ENCODE results near the gene HRG. TPM values are rescaled to one million over a fixed set of nuclear protein-coding genes. Genes with fewer than 3 reads are reported as not detected.

The HRG gene
- total and polyA plus RNA-seq, 2 donors (not counting 3 experiments of a cell fraction or from before 2014, with no cell fraction given): not detected

- Histone ChIP-seq H3K27ac (ENCODE audit: insufficient read depth, low read depth, low read length) (no peak overlapping the region), H3K4me2 (ENCODE audit: insufficient read depth, low read length) (no peak overlapping the region), H3K36me3 (ENCODE audit: control insufficient read depth in 2 of 2, extremely low read depth in 1 of 2, insufficient read depth in 2 of 2, low read length in 2 of 2) (no peaks in the 10 kb centered on the region), H3K9me1 (replicated peaks; ENCODE audit: control insufficient read depth, extremely low read depth, insufficient read depth, low read length) (no peaks in the 10 kb centered on the region), H3K4me3 (replicated peaks in 1 of 3; ENCODE audit: insufficient read depth in 1 of 3, low read depth in 1 of 3, low read length in 3 of 3) (no peak overlapping the region), H3K4me1 (ENCODE audit: control insufficient read depth, extremely low read depth, insufficient read depth, low read length) (no peaks in the 10 kb centered on the region), H3K27me3 (ENCODE audit: control insufficient read depth in 2 of 2, insufficient read depth in 2 of 2, low read length in 2 of 2) (peaks cover 6 to 8% of the 10 kb centered on the region in 2 experiments), H3K79me2 (ENCODE audit: control insufficient read depth, insufficient read depth, low read length) (no peaks in the 10 kb centered on the region), H3K9me3 (replicated peaks; ENCODE audit: control insufficient read depth, insufficient read depth, low read length) (no peaks in the 10 kb centered on the region), H4K20me1 (replicated peaks; ENCODE audit: control insufficient read depth, extremely low read depth, insufficient read depth, low read length) (no peaks in the 10 kb centered on the region), H3K9ac (replicated peaks; ENCODE audit: extremely low read depth, insufficient read depth, low read length) (no peak overlapping the region), H2AFZ (ENCODE audit: low read depth, low read length) (no peak overlapping the region)
- DNase-seq (ENCODE audit: low read depth, low spot score) (no peak), FAIRE-seq (no peak)
- dilution Hi-C loops (cut with MboI; ENCODE audit: extremely low pct_ligation_motif_present, low sequenced_read_pairs) (no loop called here), intact Hi-C loops (cut with micrococcal nuclease) (no loop called here)
- TF ChIP-seq MYC (IDR thresholded peaks at IDR 0.05; ENCODE audit: low read depth, low read length) (no peak), POLR2A (IDR thresholded peaks at IDR 0.05; ENCODE audit: low read depth, low read length) (no peak), JUN (IDR thresholded peaks at IDR 0.05; ENCODE audit: borderline replicate concordance, insufficient read depth, insufficient read length, low read depth) (no peak), GATA2 (IDR thresholded peaks at IDR 0.05; ENCODE audit: insufficient read depth, insufficient read length, low read depth, low read length) (no peak), EZH2 (IDR thresholded peaks at IDR 0.05; ENCODE audit: borderline replicate concordance, low read depth, low read length, severe bottlenecking) (no peak), FOS (IDR thresholded peaks at IDR 0.05; ENCODE audit: borderline replicate concordance, insufficient read depth, low read length) (no peak), MAX (IDR thresholded peaks at IDR 0.05; ENCODE audit: insufficient read depth, insufficient read length) (no peak), POLR2AphosphoS5 (IDR thresholded peaks at IDR 0.05; ENCODE audit: insufficient read depth, low read depth, low read length) (no peak)
- TF ChIP-seq, protein P1, sequence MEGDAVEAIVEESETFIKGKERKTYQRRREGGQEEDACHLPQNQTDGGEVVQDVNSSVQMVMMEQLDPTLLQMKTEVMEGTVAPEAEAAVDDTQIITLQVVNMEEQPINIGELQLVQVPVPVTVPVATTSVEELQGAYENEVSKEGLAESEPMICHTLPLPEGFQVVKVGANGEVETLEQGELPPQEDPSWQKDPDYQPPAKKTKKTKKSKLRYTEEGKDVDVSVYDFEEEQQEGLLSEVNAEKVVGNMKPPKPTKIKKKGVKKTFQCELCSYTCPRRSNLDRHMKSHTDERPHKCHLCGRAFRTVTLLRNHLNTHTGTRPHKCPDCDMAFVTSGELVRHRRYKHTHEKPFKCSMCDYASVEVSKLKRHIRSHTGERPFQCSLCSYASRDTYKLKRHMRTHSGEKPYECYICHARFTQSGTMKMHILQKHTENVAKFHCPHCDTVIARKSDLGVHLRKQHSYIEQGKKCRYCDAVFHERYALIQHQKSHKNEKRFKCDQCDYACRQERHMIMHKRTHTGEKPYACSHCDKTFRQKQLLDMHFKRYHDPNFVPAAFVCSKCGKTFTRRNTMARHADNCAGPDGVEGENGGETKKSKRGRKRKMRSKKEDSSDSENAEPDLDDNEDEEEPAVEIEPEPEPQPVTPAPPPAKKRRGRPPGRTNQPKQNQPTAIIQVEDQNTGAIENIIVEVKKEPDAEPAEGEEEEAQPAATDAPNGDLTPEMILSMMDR (IDR thresholded peaks at IDR 0.05; ENCODE audit: extremely low read depth in 1 of 2, insufficient read depth in 1 of 2, low read depth in 1 of 2, low read length in 2 of 2): no peak
- BruUV-seq (replicated peaks): no TSS peak
- POLR2A ChIA-PET: no interaction called here
- CTCF ChIA-PET: interaction anchor here (1.0 to 2.3 kb wide), 2 partner anchors 8 to 199 kb away, joined by 4 to 6 read pairs; no protein-coding TSS in a partner anchor
Observed at GRCh38 chr3:186622651-186623310, 43.0 kb upstream of the HRG start.

All from endothelial cell of umbilical vein (primary cell).